ENCODE measurements around the gene FREY1.
A peak's percentile ranks its signal among the peaks of the same experiment; 100 is the strongest.

The FREY1 gene

GRCh38 chr11:45928535-45929215, 21.6 kb upstream of the FREY1 start:
- DNase-seq = no peak

DNA sequence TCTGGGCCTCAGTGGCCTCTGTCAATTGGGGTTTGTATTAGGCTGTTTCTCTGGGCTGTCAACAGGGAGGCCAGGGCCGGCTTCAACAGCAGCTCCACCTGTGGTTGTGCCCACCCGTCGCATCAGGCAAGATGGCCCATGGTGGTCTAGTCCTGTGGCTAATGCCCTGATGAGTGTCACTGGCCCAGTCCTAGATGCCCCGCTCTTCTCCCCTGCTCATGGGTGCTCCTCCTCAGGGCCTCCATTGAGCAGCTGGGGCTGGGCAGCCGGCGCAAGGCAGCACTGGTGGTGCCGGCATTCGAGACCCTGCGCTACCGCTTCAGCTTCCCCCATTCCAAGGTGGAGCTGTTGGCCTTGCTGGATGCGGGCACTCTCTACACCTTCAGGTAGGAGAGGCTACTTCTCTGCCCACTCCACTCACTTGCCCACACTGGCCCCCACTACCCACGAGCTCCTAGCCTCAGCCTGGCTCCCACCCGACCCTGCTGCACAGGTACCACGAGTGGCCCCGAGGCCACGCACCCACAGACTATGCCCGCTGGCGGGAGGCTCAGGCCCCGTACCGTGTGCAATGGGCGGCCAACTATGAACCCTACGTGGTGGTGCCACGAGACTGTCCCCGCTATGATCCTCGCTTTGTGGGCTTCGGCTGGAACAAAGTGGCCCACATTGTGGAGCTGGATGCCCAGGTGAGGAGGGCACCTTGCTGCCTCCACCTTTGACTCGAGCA, 20.8 kb upstream of the FREY1 start:
- no peak for DNase-seq

GRCh38 chr11:45927332-45927683, 20.2 kb upstream of the FREY1 start:
- DNase-seq = no peak

GRCh38 chr11:45926536-45927331, 19.7 kb upstream of the FREY1 start:
- DNase-seq = no peak

DNA sequence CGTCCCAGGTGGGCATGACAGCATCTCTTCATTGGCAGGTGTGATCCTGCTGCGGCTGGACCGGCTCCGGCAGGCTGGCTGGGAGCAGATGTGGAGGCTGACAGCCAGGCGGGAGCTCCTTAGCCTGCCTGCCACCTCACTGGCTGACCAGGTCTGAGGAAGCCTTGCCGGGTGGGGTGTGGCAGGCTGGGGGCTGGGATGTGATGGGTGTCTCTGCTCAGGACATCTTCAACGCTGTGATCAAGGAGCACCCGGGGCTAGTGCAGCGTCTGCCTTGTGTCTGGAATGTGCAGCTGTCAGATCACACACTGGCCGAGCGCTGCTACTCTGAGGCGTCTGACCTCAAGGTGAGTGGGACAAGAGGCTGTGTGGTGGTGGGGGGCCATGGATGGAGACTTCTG, 18.9 kb upstream of the FREY1 start:
- no peak for DNase-seq

- no peak for DNase-seq
These were observed 18.5 kb upstream of the FREY1 start for GRCh38 chr11:45925550-45925949.

DNA sequence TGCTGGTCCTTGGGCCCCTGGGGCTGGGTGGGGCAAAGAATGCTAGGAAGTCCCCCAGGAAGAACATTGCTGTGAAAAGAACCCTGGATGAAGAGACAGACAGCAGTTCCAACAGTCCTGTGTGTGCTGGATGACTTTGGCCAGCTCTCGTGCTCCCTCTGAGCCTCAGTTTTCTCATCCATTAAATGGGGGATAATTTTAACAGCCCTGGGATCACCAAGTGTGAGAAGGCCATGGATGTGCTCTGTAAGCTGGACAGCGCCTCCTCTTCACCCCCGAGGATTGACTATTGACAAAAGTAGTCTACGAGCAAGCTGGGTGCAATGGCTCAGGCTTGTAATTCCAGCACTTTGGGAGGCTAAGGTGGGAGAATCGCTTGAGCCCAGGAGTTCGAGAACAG, 17.9 kb upstream of the FREY1 start:
- no peak for DNase-seq

GRCh38 chr11:45924036-45924915, 17.2 kb upstream of the FREY1 start:
- no peak for DNase-seq

DNA sequence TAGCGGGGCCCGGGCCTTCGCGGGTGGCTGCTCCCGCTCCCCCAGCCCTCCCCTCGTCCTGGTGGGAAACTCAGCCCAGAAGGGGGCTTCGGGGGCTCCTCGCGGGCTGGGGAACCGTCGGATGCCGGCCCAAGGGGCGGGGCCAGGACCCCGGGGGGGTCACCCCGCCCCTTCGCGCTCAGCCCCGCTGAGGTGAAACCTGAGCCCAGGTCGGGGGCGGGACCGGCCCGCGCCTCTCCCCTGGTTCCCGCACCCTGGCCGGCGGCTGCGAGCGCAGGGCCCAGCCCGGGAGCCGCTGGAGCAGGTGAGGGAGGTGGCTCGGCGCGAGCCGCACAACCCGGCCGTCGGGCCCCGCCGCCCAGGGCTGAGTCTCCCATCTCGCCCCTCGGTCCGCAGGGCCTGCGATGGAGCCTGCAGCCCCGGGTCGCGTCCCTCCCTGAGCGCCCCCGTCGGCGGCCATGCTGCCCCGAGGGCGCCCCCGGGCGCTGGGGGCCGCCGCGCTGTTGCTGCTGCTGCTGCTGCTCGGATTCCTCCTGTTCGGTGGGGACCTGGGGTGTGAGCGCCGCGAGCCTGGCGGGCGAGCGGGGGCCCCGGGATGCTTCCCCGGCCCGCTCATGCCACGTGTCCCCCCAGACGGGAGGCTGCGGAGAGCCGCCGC, 15.5 kb upstream of the FREY1 start, which contains the start of gene LARGE2:
Gene LARGE2 (plus strand): TSS at position 232 of the 658 bp plus-strand sequence. CDS start 227 bp downstream, at position 459.
- no peak for DNase-seq

GRCh38 chr11:45921561-45922424, 14.7 kb upstream of the FREY1 start:
- no peak for DNase-seq

GRCh38 chr11:45920531-45921477, 13.7 kb upstream of the FREY1 start:
- no peak for DNase-seq

DNA sequence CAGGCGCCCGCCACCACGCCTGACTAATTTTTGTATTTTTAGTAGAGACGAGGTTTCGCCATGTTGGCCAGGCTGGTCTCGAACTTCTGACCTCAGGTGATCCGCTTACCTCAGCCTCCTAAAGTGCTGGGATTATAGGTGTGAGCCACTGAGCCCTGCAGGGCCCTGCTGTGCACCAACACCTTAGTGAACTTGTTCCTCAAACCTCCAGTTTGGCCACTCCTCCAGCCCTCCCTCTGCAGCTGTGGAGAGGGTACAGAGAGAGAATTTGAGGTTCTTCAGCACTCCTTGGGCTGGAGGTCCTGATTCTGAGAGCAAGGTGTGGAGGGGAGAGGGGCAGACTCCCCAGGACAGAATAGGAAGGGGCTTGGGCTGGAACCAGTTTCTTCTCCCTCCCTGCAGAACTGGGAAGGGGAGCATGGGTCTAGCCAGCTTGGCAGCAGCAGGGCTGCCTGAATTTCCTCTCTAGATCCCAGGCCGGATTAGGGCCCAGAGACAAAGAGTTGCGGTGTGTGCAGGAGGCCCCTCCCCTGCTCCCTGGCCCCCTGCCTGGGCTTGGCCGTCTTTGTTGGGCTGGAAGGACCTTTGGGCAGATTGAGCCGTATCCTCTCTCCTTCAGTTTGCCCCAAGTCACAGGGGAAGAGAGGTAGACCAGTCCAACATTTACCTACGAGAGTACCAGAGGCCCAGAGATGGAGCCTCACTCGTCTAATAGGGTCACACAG, 12.9 kb upstream of the FREY1 start:
- DNase-seq = peak; percentile 30

DNA sequence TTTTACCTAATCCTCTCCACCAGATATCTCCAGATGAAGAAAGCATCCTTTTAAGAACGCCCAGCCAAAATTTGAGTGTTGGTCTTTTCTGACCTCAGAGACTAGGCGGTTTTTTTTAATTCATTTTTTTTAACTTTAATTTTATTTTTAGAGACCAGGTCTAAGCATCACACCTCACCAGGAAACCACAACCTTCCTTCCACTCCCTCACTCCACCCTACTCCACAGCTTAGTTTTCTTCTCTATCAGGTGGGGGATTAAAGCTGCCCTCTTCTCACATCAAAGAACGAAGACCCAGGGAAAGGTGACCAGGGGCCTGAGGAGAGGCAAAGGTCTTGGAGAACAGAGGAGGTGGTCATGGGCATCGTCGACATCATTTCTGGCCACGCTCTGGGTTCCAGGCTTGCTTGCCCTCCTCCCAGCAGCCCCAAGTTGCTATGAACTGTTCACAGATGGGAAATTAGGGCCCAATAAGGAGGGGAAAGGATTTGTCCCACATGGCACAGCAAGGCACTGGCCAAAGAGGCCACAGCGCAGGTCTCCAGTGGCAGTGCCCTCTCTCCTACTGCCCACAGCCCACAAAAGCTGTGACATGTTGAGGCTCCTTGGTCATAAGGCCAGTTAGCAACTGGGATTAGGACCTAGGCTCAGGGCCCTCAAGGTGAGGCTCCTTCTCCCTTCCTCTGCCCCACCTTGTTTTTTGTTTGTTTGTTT, 12.0 kb upstream of the FREY1 start:
- no peak for DNase-seq

DNA sequence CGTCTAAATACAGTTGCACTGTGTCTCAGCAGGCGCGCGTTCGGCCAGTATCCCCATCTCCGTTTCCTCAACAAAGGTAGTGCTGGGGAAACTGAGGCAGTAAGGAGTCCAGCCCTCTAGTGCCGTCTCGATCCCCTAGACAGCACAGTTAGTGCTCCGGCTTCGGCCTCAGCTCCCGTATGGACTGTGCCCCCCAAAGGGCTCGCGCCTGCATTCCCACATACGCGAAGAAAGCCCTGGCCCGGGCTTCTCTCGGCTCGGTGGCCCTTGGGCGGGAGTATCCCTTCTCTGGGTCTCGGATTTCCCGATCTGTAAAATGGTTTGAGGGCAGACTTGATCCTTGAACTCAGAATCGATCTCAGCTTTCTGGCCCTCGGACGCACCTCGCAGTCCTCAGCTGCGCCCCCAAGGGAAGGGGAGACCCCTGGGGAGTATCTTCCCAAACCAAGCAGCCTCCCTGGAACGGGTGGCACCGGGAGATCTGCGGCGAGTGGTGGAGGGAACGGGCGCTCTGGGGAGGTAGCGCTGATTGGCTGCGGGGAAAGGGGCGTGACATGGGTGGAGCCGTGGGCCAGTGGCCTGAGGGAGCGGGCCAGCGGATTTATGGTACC, 11.4 kb upstream of the FREY1 start:
- peak; percentile 80 for DNase-seq

GRCh38 chr11:45917623-45918330, 10.7 kb upstream of the FREY1 start, which contains the start of gene PEX16:
PEX16 (minus strand) TSS chr11:45917877; CDS start chr11:45917811, 66 bp downstream.
- peak; percentile 98 for DNase-seq

- no peak for DNase-seq
These were observed 10.2 kb upstream of the FREY1 start for GRCh38 chr11:45917286-45917622.

GRCh38 chr11:45915446-45915845, 8.4 kb upstream of the FREY1 start:
- DNase-seq = no peak

Measured in midbrain (tissue), 1 donor.